Endometrial microvascular endothelial cells (primary cell): ENCODE results near the gene PRND. TPM values are rescaled to one million over a fixed set of nuclear protein-coding genes. Genes with fewer than 3 reads are reported as not detected.

Source experiments
- in situ Hi-C: cut with HindIII; loops from 2 replicates; pipeline ENCODE4 v1.10.0; 2017; ENCODE audit warnings: low sequenced_read_pairs, low pct_unique_long_range_greater_than_20kb; ENCODE audit errors: inconsistent ontology term
- total RNA-seq: library from RNA; depleted of rRNA; stranded (reverse); fragments of >200 nt; gene quantifications from one replicate; pipeline ENCODE4 v1.2.3, GENCODE V29; 2015; ENCODE audit errors: inconsistent ontology term

The PRND gene
- total RNA-seq = not detected

- in situ Hi-C loops = no loop called here
Observed at GRCh38 chr20:4721719-4722118, at the start of gene PRND. Gene PRND, plus strand, starts transcription at chr20:4721909. Its CDS starts 2,643 bp downstream, at chr20:4724552.

GRCh38 chr20:4672948-4673347 lies 48.8 kb upstream of the PRND start:
- in situ Hi-C loops = no loop called here

GRCh38 chr20:4673371-4674001 lies 48.2 kb upstream of the PRND start:
- in situ Hi-C loops = no loop called here

GRCh38 chr20:4674672-4675071 lies 47.0 kb upstream of the PRND start:
- in situ Hi-C loops = no loop called here

DNA sequence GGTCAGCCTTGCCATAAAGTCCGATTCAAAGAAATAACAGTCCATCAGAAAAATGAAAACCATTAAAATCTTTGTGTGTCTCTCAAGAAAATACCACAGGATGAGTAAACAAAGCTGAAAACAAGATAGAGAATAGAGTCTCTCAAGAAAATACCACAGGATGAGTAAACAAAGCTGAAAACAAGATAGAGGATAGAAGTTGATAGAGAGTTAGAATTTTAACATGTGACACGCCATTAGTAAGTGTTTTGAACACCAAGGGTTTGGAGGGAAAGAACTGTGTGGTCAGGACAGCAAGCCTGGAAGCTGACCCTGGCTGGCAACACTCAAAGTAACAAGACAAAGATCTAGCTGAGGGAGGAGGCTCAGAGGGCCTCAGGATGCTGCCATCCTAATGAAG lies 43.9 kb upstream of the PRND start:
- in situ Hi-C loops = no loop called here

DNA sequence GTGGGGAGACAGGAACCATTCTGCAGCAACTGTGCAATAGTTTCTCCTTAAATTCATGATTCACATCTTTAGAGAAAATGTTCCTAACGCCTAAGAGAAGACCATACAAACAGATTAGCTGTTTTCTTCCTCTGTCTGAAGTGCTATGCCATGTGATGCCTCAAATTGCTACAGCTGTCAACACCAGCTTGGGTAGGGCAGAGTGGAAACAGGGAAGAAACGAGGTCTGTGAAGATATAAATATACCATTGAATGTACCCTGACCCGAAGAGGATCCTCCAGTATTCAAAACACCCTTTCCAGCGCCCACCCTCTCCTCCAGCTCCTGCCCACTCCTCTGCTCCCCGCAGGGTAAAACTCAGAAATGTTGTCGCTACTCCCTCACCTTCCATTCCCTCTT lies 40.3 kb upstream of the PRND start:
- in situ Hi-C loops = no loop called here

GRCh38 chr20:4681991-4682401 lies 39.7 kb upstream of the PRND start:
- in situ Hi-C loops = no loop called here

- in situ Hi-C loops = no loop called here
Observed at GRCh38 chr20:4682682-4683081, 39.0 kb upstream of the PRND start.

GRCh38 chr20:4683261-4683660 lies 38.4 kb upstream of the PRND start:
- in situ Hi-C loops = no loop called here

GRCh38 chr20:4684837-4685413 lies 36.8 kb upstream of the PRND start:
- in situ Hi-C loops = no loop called here

- in situ Hi-C loops = no loop called here
Observed at GRCh38 chr20:4685923-4686221, 35.8 kb upstream of the PRND start.

GRCh38 chr20:4688305-4688704 lies 33.4 kb upstream of the PRND start:
- in situ Hi-C loops = no loop called here

GRCh38 chr20:4689220-4689619 lies 32.5 kb upstream of the PRND start:
- in situ Hi-C loops = no loop called here

DNA sequence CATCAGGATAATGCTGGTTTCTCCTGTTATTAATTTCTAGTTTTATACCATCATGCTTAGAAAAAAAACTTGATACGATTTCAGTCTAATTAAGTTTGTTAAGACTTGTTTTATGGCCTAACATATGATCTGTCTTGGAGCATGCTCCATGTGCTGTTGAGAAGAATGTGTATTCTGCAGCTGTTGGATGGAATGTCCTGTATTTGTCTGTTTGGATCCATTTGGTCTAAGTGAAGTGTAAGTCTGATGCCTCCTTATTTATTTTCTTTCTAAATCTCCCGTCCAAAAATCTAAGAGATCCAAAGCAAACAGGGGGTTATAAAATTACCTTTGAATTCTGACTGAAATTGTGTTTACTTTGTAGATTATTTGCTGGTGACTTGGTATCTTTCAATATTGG lies 30.0 kb upstream of the PRND start:
- in situ Hi-C loops = no loop called here

GRCh38 chr20:4694076-4694475 lies 27.6 kb upstream of the PRND start:
- in situ Hi-C loops = no loop called here

GRCh38 chr20:4697189-4697830 lies 24.4 kb upstream of the PRND start:
- in situ Hi-C loops = no loop called here

GRCh38 chr20:4697831-4698221 lies 23.9 kb upstream of the PRND start:
- in situ Hi-C loops = no loop called here

DNA sequence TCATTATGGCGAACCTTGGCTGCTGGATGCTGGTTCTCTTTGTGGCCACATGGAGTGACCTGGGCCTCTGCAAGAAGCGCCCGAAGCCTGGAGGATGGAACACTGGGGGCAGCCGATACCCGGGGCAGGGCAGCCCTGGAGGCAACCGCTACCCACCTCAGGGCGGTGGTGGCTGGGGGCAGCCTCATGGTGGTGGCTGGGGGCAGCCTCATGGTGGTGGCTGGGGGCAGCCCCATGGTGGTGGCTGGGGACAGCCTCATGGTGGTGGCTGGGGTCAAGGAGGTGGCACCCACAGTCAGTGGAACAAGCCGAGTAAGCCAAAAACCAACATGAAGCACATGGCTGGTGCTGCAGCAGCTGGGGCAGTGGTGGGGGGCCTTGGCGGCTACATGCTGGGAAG lies 22.5 kb upstream of the PRND start:
- in situ Hi-C loops = no loop called here

- in situ Hi-C loops = no loop called here
Observed at GRCh38 chr20:4699957-4700356, 21.8 kb upstream of the PRND start.

GRCh38 chr20:4702562-4703280 lies 19.0 kb upstream of the PRND start:
- in situ Hi-C loops = no loop called here
